GM21529 (cell line): ENCODE data around the gene PPM1N.

Experiments used
- ATAC-seq: cut with Tn5 transposase; IDR thresholded peaks from one replicate; pipeline ENCODE4 v1.9.1; 2021; ENCODE audit not compliant: unreplicated experiment

The PPM1N gene

GRCh38 chr19:45528149-45528743 is 30.0 kb downstream of the PPM1N start:
- no peak for ATAC-seq

- no peak for ATAC-seq
Observed at GRCh38 chr19:45528744-45529419, 30.6 kb downstream of the PPM1N start.

- ATAC-seq, result no peak
Observed at GRCh38 chr19:45529420-45529785, 31.2 kb downstream of the PPM1N start.

GRCh38 chr19:45531349-45531748 is 33.1 kb downstream of the PPM1N start:
- ATAC-seq, result no peak

- no peak for ATAC-seq
Observed at GRCh38 chr19:45539459-45539858, 41.2 kb downstream of the PPM1N start.

GRCh38 chr19:45542234-45542668 is 44.0 kb downstream of the PPM1N start:
- no peak for ATAC-seq

- ATAC-seq, result no peak
Observed at GRCh38 chr19:45547211-45547770, 49.0 kb downstream of the PPM1N start.

GRCh38 chr19:45547965-45548609 is 49.8 kb downstream of the PPM1N start:
- no peak for ATAC-seq
